HepG2 (cell line): Measurements from ENCODE around the gene HPCAL1. TPM values are rescaled to one million over a fixed set of nuclear protein-coding genes. Genes with fewer than 3 reads are reported as not detected.

Experiments used
- ASH2L ChIP-seq: fragments of 300-600, 200-600 bp; sonication (generic); IDR thresholded peaks from 2 replicates; pipeline ENCODE4 v1.7.0; 2017; ENCODE audit warnings: low read depth, mild to moderate bottlenecking, moderate library complexity, mixed read lengths, low read length; ENCODE audit not compliant: insufficient read length
- HIVEP1 ChIP-seq: sonication (generic); formaldehyde crosslinking; IDR thresholded peaks from 2 replicates; pipeline ENCODE4 v1.4.0; 2020; ENCODE audit warnings: mild to moderate bottlenecking, missing genetic modification reagents
- HOXA7 ChIP-seq: sonication (generic); formaldehyde crosslinking; IDR thresholded peaks from 2 replicates; pipeline ENCODE4 v1.8.1; 2022; ENCODE audit warnings: mild to moderate bottlenecking, missing genetic modification reagents, moderate library complexity
- KLF13 ChIP-seq: sonication (generic); formaldehyde crosslinking; IDR thresholded peaks from 2 replicates; pipeline ENCODE4 v1.4.0; 2020; ENCODE audit warnings: mild to moderate bottlenecking, missing genetic modification reagents
- MAFK ChIP-seq, 2 experiments: IDR thresholded peaks in 1 of 2; conservative IDR thresholded peaks in 1 of 2; 2 replicates each; pipeline ENCODE4 v1.6.1; 2011; ENCODE audit warnings: improper control_type of control experiment in 2 of 2, low read length in 2 of 2
- NCOA1 ChIP-seq: sonication (generic); formaldehyde crosslinking; IDR thresholded peaks from 2 replicates; pipeline ENCODE4 v1.9.0; 2021; ENCODE audit warnings: missing genetic modification reagents
- NFAT5 ChIP-seq: sonication (generic); formaldehyde crosslinking; IDR thresholded peaks from 2 replicates; pipeline ENCODE4 v1.4.0; 2020; ENCODE audit warnings: missing genetic modification reagents
- ONECUT2 ChIP-seq: sonication (generic); formaldehyde crosslinking; IDR thresholded peaks from 2 replicates; pipeline ENCODE4 v1.4.0; 2020; ENCODE audit warnings: missing genetic modification reagents
- RNF2 ChIP-seq: fragments of 450-650 bp; conservative IDR thresholded peaks from 2 replicates; pipeline ENCODE4 v1.6.1; 2016; ENCODE audit warnings: low read depth
- SNRNP70 ChIP-seq: fragments of 200-400 bp; formaldehyde crosslinking; IDR thresholded peaks from 2 replicates; pipeline ENCODE4 v1.6.1; 2017; ENCODE audit warnings: mild to moderate bottlenecking, low read depth, low read length, moderate library complexity
- ZBTB3 ChIP-seq: sonication (generic); formaldehyde crosslinking; IDR thresholded peaks from 2 replicates; pipeline ENCODE4 v1.4.0; 2020; ENCODE audit warnings: low read depth, mild to moderate bottlenecking, moderate library complexity, missing genetic modification reagents, borderline replicate concordance
- ZBTB38 ChIP-seq: sonication (generic); formaldehyde crosslinking; IDR thresholded peaks from 2 replicates; pipeline ENCODE4 v1.5.1; 2020; ENCODE audit warnings: mild to moderate bottlenecking, missing genetic modification reagents
- ZNF431 ChIP-seq: sonication (generic); formaldehyde crosslinking; IDR thresholded peaks from 2 replicates; pipeline ENCODE4 v1.9.0; 2022; ENCODE audit warnings: missing genetic modification reagents, low read depth, mild to moderate bottlenecking, borderline replicate concordance
- ZNF510 ChIP-seq: sonication (generic); formaldehyde crosslinking; IDR thresholded peaks from 2 replicates; pipeline ENCODE4 v1.4.0; 2020; ENCODE audit warnings: low read depth, mild to moderate bottlenecking, missing genetic modification reagents
- ZSCAN30 ChIP-seq: sonication (generic); formaldehyde crosslinking; IDR thresholded peaks from 2 replicates; pipeline ENCODE4 v1.5.0; 2020; ENCODE audit warnings: mild to moderate bottlenecking, missing genetic modification reagents
- polyA plus RNA-seq, 8 experiments: library from polyadenylated mRNA; depleted of rRNA in 3 of 8; stranded (reverse) in 7 of 8; unstranded in 1 of 8; fragments of >200 nt; fragmentation: Illumina TruSeq in 4 of 8; extraction: Trizol in 4 of 8; gene quantifications; 2 replicates each; pipeline versions ENCODE4 v1.2.1 to v1.2.3, GENCODE V29; 2011 to 2016; ENCODE audit warnings: low read depth in 4 of 8, missing spikeins in 1 of 8, mixed read lengths in 1 of 8; ENCODE audit not compliant: insufficient read depth in 1 of 8
- total RNA-seq, 5 experiments: library from RNA; depleted of rRNA; stranded (reverse); fragments of >200 nt; fragmentation: Illumina TruSeq; extraction: Trizol; gene quantifications; 2 replicates each; pipeline ENCODE4 v1.2.3, GENCODE V29; 2016; ENCODE audit warnings: low read depth in 1 of 5
- TF ChIP-seq, protein P1 (sequence below): sonication (generic); formaldehyde crosslinking; IDR thresholded peaks from 2 replicates; pipeline ENCODE4 v1.4.0; 2020; ENCODE audit warnings: mild to moderate bottlenecking, missing genetic modification reagents
- TF ChIP-seq, protein P2 (sequence below): sonication (generic); formaldehyde crosslinking; IDR thresholded peaks from 2 replicates; pipeline ENCODE4 v1.5.0; 2020; ENCODE audit warnings: missing genetic modification reagents, mild to moderate bottlenecking, borderline replicate concordance
- TF ChIP-seq, protein P3 (sequence below): sonication (generic); formaldehyde crosslinking; IDR thresholded peaks from 2 replicates; pipeline ENCODE4 v1.4.0; 2020; ENCODE audit warnings: mild to moderate bottlenecking, low read depth, missing genetic modification reagents
- TF ChIP-seq, protein P4 (sequence below): sonication (generic); formaldehyde crosslinking; conservative IDR thresholded peaks from 2 replicates; pipeline ENCODE4 v1.4.0; 2020; ENCODE audit warnings: missing genetic modification reagents

Gene HPCAL1
- total and polyA plus RNA-seq, 2 of the 13 experiments (the other 11 are each of a cell fraction or from before 2014, with no cell fraction given), result 29.5 to 29.9 TPM

DNA sequence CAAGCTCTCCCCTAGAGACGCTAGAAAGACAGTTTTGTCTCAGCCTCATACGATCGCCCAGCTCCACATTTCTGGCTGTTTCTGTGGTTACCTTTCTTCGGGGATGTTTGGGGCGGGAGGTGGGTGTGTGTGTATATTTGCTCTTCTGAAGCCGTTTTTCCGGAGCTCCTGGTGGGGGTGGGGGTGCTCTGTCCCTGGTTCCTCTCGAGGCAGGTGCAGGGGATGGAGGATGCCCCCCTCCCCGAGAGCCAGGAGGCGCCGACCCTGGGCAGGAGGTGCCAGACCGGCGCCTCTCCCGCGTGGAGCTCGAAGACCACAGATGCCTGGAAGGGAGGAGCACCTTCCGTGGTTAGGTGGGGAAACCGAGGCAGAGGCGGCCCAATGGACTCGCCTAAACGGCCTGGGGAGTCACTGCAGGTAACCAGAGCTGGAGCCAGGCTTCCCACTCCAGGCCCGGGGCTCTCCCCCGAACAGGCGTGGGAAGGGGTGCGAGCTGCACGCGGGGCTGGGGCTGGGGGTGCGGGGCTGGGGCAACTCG, 694 bp upstream of the HPCAL1 start (continued):
- TF ChIP-seq KLF13 (CRISPR knock-in tag) (no peak), ZNF510 (CRISPR knock-in tag) (no peak), SNRNP70 (no peak), HOXA7 (CRISPR knock-in tag) (no peak), RNF2 (no peak), ZNF431 (CRISPR knock-in tag) (0 out of 2 replicates have a peak, but pooled peaks have one; percentile 54), HIVEP1 (CRISPR knock-in tag) (no peak), ONECUT2 (CRISPR knock-in tag) (no peak), ZSCAN30 (CRISPR knock-in tag) (no peak), NFAT5 (CRISPR knock-in tag) (0 out of 2 replicates have a peak, but pooled peaks have one; percentile 73), NCOA1 (no peak), MAFK (conservative IDR thresholded peaks at IDR 0.05 in 1 of 2, IDR thresholded peaks at IDR 0.05 in 1 of 2; ENCODE audit: low read length in 2 of 2) (no peak), ZBTB3 (CRISPR knock-in tag) (no peak; the same call in none of the 2 replicates), ASH2L (peak; percentile 17), ZBTB38 (CRISPR knock-in tag) (no peak)
- TF ChIP-seq, protein P1, sequence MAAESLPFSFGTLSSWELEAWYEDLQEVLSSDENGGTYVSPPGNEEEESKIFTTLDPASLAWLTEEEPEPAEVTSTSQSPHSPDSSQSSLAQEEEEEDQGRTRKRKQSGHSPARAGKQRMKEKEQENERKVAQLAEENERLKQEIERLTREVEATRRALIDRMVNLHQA (CRISPR knock-in tag), result no peak
- TF ChIP-seq, protein P2, sequence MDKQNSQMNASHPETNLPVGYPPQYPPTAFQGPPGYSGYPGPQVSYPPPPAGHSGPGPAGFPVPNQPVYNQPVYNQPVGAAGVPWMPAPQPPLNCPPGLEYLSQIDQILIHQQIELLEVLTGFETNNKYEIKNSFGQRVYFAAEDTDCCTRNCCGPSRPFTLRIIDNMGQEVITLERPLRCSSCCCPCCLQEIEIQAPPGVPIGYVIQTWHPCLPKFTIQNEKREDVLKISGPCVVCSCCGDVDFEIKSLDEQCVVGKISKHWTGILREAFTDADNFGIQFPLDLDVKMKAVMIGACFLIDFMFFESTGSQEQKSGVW, result no peak
- TF ChIP-seq, protein P3, sequence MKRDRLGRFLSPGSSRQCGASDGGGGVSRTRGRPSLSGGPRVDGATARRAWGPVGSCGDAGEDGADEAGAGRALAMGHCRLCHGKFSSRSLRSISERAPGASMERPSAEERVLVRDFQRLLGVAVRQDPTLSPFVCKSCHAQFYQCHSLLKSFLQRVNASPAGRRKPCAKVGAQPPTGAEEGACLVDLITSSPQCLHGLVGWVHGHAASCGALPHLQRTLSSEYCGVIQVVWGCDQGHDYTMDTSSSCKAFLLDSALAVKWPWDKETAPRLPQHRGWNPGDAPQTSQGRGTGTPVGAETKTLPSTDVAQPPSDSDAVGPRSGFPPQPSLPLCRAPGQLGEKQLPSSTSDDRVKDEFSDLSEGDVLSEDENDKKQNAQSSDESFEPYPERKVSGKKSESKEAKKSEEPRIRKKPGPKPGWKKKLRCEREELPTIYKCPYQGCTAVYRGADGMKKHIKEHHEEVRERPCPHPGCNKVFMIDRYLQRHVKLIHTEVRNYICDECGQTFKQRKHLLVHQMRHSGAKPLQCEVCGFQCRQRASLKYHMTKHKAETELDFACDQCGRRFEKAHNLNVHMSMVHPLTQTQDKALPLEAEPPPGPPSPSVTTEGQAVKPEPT, result no peak
- TF ChIP-seq, protein P4, sequence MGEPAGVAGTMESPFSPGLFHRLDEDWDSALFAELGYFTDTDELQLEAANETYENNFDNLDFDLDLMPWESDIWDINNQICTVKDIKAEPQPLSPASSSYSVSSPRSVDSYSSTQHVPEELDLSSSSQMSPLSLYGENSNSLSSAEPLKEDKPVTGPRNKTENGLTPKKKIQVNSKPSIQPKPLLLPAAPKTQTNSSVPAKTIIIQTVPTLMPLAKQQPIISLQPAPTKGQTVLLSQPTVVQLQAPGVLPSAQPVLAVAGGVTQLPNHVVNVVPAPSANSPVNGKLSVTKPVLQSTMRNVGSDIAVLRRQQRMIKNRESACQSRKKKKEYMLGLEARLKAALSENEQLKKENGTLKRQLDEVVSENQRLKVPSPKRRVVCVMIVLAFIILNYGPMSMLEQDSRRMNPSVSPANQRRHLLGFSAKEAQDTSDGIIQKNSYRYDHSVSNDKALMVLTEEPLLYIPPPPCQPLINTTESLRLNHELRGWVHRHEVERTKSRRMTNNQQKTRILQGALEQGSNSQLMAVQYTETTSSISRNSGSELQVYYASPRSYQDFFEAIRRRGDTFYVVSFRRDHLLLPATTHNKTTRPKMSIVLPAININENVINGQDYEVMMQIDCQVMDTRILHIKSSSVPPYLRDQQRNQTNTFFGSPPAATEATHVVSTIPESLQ, result no peak
